HFFc6 (cell line): ENCODE data around the gene TLK1. TPM values are rescaled to one million over a fixed set of nuclear protein-coding genes. Genes with fewer than 3 reads are reported as not detected.

ENCODE experiments used
- DNase-seq: peaks from one replicate; pipeline ENCODE4 v3.0.0-alpha.2; 2018
- H3K27ac Mint-ChIP-seq: 2 replicates; pipeline ENCODE4 v1.8.0; 2020; ENCODE audit warnings: mild to moderate bottlenecking, mixed read lengths
- H3K27me3 Mint-ChIP-seq: 2 replicates; pipeline ENCODE4 v1.8.0; 2021; ENCODE audit warnings: mild to moderate bottlenecking, moderate library complexity, mixed read lengths; ENCODE audit not compliant: insufficient read depth
- H3K36me3 Mint-ChIP-seq: 2 replicates; pipeline ENCODE4 v1.8.0; 2021; ENCODE audit warnings: low read depth, mixed read lengths
- H3K4me1 Mint-ChIP-seq: 2 replicates; pipeline ENCODE4 v1.8.0; 2020; ENCODE audit warnings: low read depth, mixed read lengths
- H3K4me3 Mint-ChIP-seq: 2 replicates; pipeline ENCODE4 v1.8.0; 2020; ENCODE audit warnings: mild to moderate bottlenecking, moderate library complexity, mixed read lengths
- H3K9me3 Mint-ChIP-seq: 2 replicates; pipeline ENCODE4 v1.8.0; 2020; ENCODE audit warnings: mild to moderate bottlenecking, mixed read lengths
- CTCF ChIP-seq: fragments of 200-600 bp; sonication (generic); IDR thresholded peaks from 2 replicates; pipeline ENCODE4 v1.5.0; 2021; ENCODE audit warnings: antibody characterized with exemption, mild to moderate bottlenecking
- total RNA-seq, 6 experiments: library from RNA; stranded (reverse); fragmentation: NEBNext Ultra II Directional; extraction: Animal tissue kit (Norgen Biotek cat#: 25700); gene quantifications; 2 replicates in 1 of 6; 3 replicates in 5 of 6; pipeline ENCODE4 v1.2.3, GENCODE V29; 2021

The TLK1 gene
- total RNA-seq, 6 experiments from 2014 or later: 46.9 to 61.1 (median 53.1) TPM

- no peaks in the 10 kb centered on the region for H3K9me3 Mint-ChIP-seq
- H3K4me1 Mint-ChIP-seq: no peaks in the 10 kb centered on the region
- TF ChIP-seq CTCF: no peak
- no peak overlapping the region for H3K4me3 Mint-ChIP-seq
- peaks cover 49% of the 10 kb centered on the region for H3K36me3 Mint-ChIP-seq
- H3K27me3 Mint-ChIP-seq: no peaks in the 10 kb centered on the region; the same call in none of the 2 replicates
- DNase-seq: no peak
- no peak overlapping the region for H3K27ac Mint-ChIP-seq
Measured at GRCh38 chr2:171004833-171005232, 155.9 kb downstream of the TLK1 start.

DNA sequence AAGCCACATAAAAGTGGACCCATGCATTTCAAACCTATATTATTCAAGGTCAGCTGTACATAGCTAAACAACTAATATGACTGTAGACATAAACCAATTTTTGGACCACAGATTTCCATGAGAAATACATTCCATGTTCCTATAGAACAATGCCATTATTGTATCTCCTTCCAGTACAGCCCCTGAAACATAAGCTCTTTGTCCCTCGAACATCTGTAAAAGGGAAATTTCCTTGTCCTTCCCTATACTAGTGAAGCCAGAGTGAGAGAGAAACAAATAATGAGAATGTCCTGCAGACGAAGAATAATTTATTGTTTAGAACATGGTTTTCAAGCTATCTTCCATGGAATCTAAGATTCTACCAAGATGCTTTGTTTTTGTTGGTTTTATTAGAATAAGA lies 156.3 kb downstream of the TLK1 start:
- TF ChIP-seq CTCF: no peak
- Mint-ChIP-seq H3K27me3 (no peaks in the 10 kb centered on the region; the same call in none of the 2 replicates), H3K4me1 (no peaks in the 10 kb centered on the region), H3K4me3 (no peak overlapping the region), H3K27ac (no peak overlapping the region), H3K36me3 (peaks cover 48% of the 10 kb centered on the region), H3K9me3 (no peaks in the 10 kb centered on the region)
- DNase-seq: no peak

DNA sequence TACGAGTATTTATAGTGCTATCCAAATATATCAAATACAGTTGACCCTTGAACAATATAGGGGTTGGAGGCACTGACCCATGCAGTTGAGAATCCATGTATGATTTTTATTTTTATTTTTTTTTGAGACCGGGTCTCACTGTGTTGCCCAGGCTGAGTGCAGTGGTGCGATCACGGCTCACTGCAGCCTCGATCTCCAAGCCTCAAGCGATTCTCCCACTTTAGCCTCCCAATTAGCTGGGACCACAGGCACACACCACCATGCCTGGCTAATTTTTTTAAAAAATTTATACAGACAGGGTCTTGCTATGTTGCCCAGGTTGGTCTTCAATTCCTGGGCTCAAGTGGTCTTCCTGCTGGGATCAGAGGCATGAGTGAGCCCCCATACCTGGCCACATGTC lies 161.0 kb downstream of the TLK1 start:
- H3K27ac Mint-ChIP-seq: no peak overlapping the region
- H3K9me3 Mint-ChIP-seq: no peaks in the 10 kb centered on the region
- H3K4me1 Mint-ChIP-seq: no peaks in the 10 kb centered on the region
- no peak for DNase-seq
- peaks cover 27% of the 10 kb centered on the region for H3K36me3 Mint-ChIP-seq
- H3K4me3 Mint-ChIP-seq: no peak overlapping the region
- no peaks in the 10 kb centered on the region; the same call in none of the 2 replicates for H3K27me3 Mint-ChIP-seq
- TF ChIP-seq CTCF: no peak

- H3K4me3 Mint-ChIP-seq: no peak overlapping the region
- no peaks in the 10 kb centered on the region for H3K4me1 Mint-ChIP-seq
- DNase-seq: no peak
- no peak overlapping the region for H3K27ac Mint-ChIP-seq
- H3K9me3 Mint-ChIP-seq: no peaks in the 10 kb centered on the region
- H3K36me3 Mint-ChIP-seq: peaks cover 29% of the 10 kb centered on the region
- H3K27me3 Mint-ChIP-seq: no peaks in the 10 kb centered on the region; the same call in none of the 2 replicates
- no peak for TF ChIP-seq CTCF
Measured at GRCh38 chr2:170997893-170998597, 162.6 kb downstream of the TLK1 start.

GRCh38 chr2:170996316-170996715 lies 164.4 kb downstream of the TLK1 start:
- TF ChIP-seq CTCF: no peak
- no peaks in the 10 kb centered on the region for H3K27me3 Mint-ChIP-seq
- no peak overlapping the region for H3K27ac Mint-ChIP-seq
- no peak overlapping the region for H3K4me3 Mint-ChIP-seq
- H3K4me1 Mint-ChIP-seq: no peaks in the 10 kb centered on the region
- no peak for DNase-seq
- H3K36me3 Mint-ChIP-seq: peaks cover 27% of the 10 kb centered on the region
- H3K9me3 Mint-ChIP-seq: no peaks in the 10 kb centered on the region
